ENCODE measurements around the gene ATP1B1. TPM values are rescaled to one million over a fixed set of nuclear protein-coding genes. Genes with fewer than 3 reads are reported as not detected.

ATP1B1 gene
- total RNA-seq, 1 donor from 2014 or later, result 27.5 TPM

DNA sequence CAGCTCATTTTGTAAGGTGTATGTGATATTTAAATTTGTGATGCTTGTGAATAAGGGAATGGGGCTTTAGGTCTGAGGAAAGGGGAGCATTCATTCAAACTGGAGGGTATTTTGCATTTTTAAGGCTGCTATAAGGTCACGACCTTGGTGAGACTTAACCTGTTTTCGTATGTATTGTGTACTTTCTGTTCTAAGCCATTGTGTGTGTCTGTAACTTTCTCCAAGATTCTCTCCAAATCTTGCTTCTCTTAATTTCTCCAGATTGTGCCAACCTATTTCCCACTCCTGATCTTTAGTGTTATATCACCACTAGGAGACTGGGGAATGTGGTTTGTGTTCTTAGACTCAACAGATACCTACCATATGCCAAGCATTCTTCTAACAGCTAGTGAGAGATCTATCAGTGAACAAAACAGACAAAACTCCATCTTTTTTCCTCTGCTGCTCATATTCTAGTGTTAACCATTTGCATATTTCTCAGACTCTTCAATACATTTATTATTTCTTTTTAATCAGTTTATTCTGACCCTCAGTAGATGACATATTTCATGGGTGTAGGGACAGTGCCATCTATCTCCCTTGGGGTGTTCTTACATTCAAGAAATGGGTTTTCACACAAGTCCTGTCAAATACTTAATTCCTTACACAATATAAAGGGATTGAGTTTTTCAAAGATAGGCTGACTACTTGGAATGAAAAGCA lies 27.5 kb downstream of the ATP1B1 start:
- Histone ChIP-seq H3K27me3 (no peaks in the 10 kb centered on the region), H3K9me3 (no peaks in the 10 kb centered on the region), H3K36me3 (no peaks in the 10 kb centered on the region), H3K27ac (no peak overlapping the region), H3K4me3 (no peak overlapping the region), H3K4me1 (no peaks in the 10 kb centered on the region)
- no peak for TF ChIP-seq POLR2AphosphoS5 (IDR thresholded peaks at IDR 0.05; ENCODE audit: insufficient read depth in 1 of 2, low read depth in 1 of 2)
- no peak for TF ChIP-seq POLR2A (IDR thresholded peaks at IDR 0.05)
- TF ChIP-seq, protein P1, sequence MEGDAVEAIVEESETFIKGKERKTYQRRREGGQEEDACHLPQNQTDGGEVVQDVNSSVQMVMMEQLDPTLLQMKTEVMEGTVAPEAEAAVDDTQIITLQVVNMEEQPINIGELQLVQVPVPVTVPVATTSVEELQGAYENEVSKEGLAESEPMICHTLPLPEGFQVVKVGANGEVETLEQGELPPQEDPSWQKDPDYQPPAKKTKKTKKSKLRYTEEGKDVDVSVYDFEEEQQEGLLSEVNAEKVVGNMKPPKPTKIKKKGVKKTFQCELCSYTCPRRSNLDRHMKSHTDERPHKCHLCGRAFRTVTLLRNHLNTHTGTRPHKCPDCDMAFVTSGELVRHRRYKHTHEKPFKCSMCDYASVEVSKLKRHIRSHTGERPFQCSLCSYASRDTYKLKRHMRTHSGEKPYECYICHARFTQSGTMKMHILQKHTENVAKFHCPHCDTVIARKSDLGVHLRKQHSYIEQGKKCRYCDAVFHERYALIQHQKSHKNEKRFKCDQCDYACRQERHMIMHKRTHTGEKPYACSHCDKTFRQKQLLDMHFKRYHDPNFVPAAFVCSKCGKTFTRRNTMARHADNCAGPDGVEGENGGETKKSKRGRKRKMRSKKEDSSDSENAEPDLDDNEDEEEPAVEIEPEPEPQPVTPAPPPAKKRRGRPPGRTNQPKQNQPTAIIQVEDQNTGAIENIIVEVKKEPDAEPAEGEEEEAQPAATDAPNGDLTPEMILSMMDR (IDR thresholded peaks at IDR 0.05), result no peak
- DNase-seq (ENCODE audit: extremely low spot score in 2 of 2), result no peak
- intact Hi-C loops (cut with DNase I), result no loop called here

DNA sequence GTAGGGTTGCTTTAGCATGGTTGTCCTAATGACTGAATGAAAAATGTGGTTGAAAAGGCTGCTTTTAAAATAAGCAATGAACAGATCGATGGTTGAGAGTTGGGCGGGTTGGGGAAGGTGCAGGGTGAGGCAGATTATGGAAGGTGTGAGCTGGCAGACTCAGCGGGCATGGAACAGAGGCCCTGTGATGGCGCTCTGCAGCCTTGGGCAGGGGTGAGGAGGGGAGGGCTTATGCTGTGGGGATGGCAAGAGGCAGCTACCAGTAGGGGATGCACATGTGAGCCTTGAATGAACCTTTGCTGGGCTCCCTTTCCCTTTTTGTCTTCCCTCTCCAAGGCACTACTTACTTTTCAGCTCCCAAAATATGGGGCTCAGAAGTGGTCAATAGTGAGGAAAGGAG lies 30.9 kb downstream of the ATP1B1 start:
- intact Hi-C loops (cut with DNase I), result no loop called here
- no peaks in the 10 kb centered on the region for H3K27me3 ChIP-seq

DNA sequence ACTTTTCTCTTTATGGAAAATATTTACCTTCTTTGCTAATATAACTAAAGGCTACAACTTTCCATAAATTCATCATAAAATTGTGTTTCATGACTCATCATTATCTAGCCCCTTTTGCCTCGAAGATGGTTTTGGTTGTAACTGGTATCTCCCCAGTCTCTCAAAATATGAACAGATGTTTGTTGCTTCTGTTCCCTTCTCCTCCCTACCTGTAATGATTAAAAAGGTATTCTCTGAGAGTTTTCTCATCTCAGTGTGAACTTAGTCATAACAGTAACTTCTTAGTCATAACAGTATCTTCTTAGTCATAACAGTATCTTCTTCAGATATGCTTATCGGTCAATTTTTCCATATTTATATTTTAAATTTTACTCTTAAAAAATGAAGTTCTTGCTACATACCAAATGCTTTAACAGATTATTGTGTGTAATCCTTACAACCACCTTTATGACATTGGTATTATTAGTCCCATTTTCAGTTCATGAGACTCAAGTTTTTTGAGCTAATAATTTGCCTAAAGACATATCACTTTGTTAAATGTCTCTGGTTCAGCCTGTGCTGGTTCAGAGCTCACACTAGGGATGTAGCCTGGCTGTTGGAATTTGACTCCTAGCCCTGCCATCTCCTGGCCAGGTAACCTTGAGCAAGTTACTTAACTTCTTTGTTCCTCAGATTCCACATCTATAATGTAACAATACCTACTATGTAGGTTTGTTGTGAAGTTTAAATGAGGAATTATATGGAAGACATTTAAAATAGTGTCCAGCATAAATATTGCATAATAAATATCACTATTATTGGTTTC lies 32.6 kb downstream of the ATP1B1 start:
- Histone ChIP-seq H3K36me3 (no peaks in the 10 kb centered on the region), H3K27ac (no peak overlapping the region), H3K27me3 (no peaks in the 10 kb centered on the region), H3K4me3 (no peak overlapping the region), H3K4me1 (no peaks in the 10 kb centered on the region), H3K9me3 (no peaks in the 10 kb centered on the region)
- TF ChIP-seq, protein P1 (IDR thresholded peaks at IDR 0.05), result no peak
- intact Hi-C loops (cut with DNase I), result no loop called here
- DNase-seq (ENCODE audit: extremely low spot score in 2 of 2), result no peak

More for the DNA sequence above, 30.9 kb downstream of the ATP1B1 start:
- no peak for DNase-seq (ENCODE audit: extremely low spot score in 2 of 2)
- no peaks in the 10 kb centered on the region for H3K4me1 ChIP-seq
- no peak overlapping the region for H3K27ac ChIP-seq
- no peak overlapping the region for H3K4me3 ChIP-seq
- TF ChIP-seq, protein P1 (IDR thresholded peaks at IDR 0.05), result no peak
- TF ChIP-seq POLR2A (IDR thresholded peaks at IDR 0.05), result no peak
- no peak for TF ChIP-seq POLR2AphosphoS5 (IDR thresholded peaks at IDR 0.05; ENCODE audit: insufficient read depth in 1 of 2, low read depth in 1 of 2)
- H3K36me3 ChIP-seq, result no peaks in the 10 kb centered on the region
- H3K9me3 ChIP-seq, result no peaks in the 10 kb centered on the region

DNA sequence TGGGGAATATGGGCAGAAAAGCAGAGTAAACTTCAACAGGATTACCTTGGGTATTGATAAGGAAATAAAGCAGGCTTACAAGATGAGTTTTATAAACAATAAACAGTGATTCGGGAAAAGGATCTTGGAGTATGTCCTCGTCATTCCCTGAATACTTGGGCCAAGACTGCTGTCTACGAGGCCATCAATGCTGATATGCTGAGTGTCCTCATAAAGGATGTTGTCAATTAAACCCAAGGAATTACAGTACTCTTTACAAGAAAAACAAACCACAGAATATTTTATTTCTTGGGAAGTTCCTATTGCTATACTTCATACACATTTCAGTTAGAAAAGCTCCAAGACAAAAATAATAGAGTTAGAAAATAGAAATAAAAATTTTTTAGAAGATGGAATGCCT lies 34.9 kb downstream of the ATP1B1 start:
- DNase-seq (ENCODE audit: extremely low spot score in 2 of 2), result no peak
- TF ChIP-seq POLR2A (IDR thresholded peaks at IDR 0.05), result no peak
- Histone ChIP-seq H3K27me3 (no peaks in the 10 kb centered on the region), H3K9me3 (no peaks in the 10 kb centered on the region), H3K27ac (no peak overlapping the region), H3K4me3 (no peak overlapping the region), H3K4me1 (no peaks in the 10 kb centered on the region), H3K36me3 (no peaks in the 10 kb centered on the region)
- intact Hi-C loops (cut with DNase I), result no loop called here

DNA sequence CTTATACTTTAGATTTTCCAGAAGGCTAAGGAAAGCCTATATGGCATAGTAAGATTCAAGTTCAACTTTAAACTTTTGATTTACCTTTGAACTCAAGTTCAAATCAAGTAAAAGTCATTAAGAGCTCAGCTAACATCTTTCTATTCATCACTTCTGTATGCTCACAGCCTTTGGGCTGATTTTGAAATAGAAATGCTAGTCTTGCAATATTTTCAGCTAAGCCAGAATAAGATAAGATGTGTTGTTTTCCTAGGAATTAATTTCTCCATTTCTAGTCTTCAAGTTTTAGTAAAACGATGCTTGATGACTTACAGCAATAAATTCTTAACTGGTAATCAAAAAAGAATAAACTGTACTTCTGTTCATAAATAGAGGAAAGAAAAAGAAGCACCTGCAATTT lies 35.6 kb downstream of the ATP1B1 start:
- no peak for TF ChIP-seq POLR2AphosphoS5 (IDR thresholded peaks at IDR 0.05; ENCODE audit: insufficient read depth in 1 of 2, low read depth in 1 of 2)
- TF ChIP-seq, protein P1 (IDR thresholded peaks at IDR 0.05), result no peak
- no peak for TF ChIP-seq POLR2A (IDR thresholded peaks at IDR 0.05)
- Histone ChIP-seq H3K4me3 (no peak overlapping the region), H3K9me3 (no peaks in the 10 kb centered on the region), H3K4me1 (no peaks in the 10 kb centered on the region), H3K36me3 (no peaks in the 10 kb centered on the region), H3K27me3 (no peaks in the 10 kb centered on the region), H3K27ac (no peak overlapping the region)
- intact Hi-C loops (cut with DNase I), result no loop called here
- no peak for DNase-seq (ENCODE audit: extremely low spot score in 2 of 2)
